Smooth muscle cell (in vitro differentiated cells): Measurements from ENCODE around the gene CELSR3. TPM values are rescaled to one million over a fixed set of nuclear protein-coding genes. Genes with fewer than 3 reads are reported as not detected.

Source experiments
- DNase-seq: peaks from one replicate; lab custom pipeline; 2025; ENCODE audit not compliant: unreplicated experiment; lab: John Stamatoyannopoulos, UW
- H2AFZ ChIP-seq: fragments of 200-600 bp; sonication (generic); 2 replicates; pipeline ENCODE4 v1.6.0; 2016; ENCODE audit warnings: antibody characterized with exemption, low read depth, mild to moderate bottlenecking
- H3F3A ChIP-seq: fragments of 200-600 bp; sonication (generic); 2 replicates; pipeline ENCODE4 v1.6.0; 2017; ENCODE audit warnings: antibody characterized with exemption, low read depth
- H3K27ac ChIP-seq: fragments of 200-600 bp; sonication (generic); 2 replicates; pipeline ENCODE4 v1.5.1; 2016; ENCODE audit warnings: low read depth, mild to moderate bottlenecking
- H3K27me3 ChIP-seq: fragments of 200-600 bp; sonication (generic); 2 replicates; pipeline ENCODE4 v1.6.1; 2016; ENCODE audit warnings: low read depth, mild to moderate bottlenecking
- H3K36me3 ChIP-seq: fragments of 200-600 bp; sonication (generic); 2 replicates; pipeline ENCODE4 v1.5.1; 2016; ENCODE audit warnings: low read depth
- H3K4me1 ChIP-seq: fragments of 200-600 bp; sonication (generic); 2 replicates; pipeline ENCODE4 v1.5.1; 2016; ENCODE audit warnings: low read depth
- H3K4me2 ChIP-seq: fragments of 200-600 bp; sonication (generic); 2 replicates; pipeline ENCODE4 v1.6.0; 2016; ENCODE audit warnings: mild to moderate bottlenecking
- H3K4me3 ChIP-seq: fragments of 200-600 bp; sonication (generic); 2 replicates; pipeline ENCODE4 v1.5.1; 2016; ENCODE audit warnings: mild to moderate bottlenecking
- H3K79me2 ChIP-seq: fragments of 200-600 bp; sonication (generic); 2 replicates; pipeline ENCODE4 v1.6.0; 2016; ENCODE audit warnings: low read depth, mild to moderate bottlenecking
- H3K9ac ChIP-seq: fragments of 200-600 bp; sonication (generic); 2 replicates; pipeline ENCODE4 v1.6.0; 2016; ENCODE audit warnings: low read depth
- H3K9me3 ChIP-seq: fragments of 200-600 bp; sonication (generic); replicated peaks from 2 replicates; pipeline ENCODE4 v1.5.1; 2016; ENCODE audit warnings: low read depth
- H4K20me1 ChIP-seq: fragments of 200-600 bp; sonication (generic); 2 replicates; pipeline ENCODE4 v1.6.0; 2016; ENCODE audit warnings: low read depth
- WGBS: methylation state at CpG from one replicate; pipeline ENCODE4 v1.1.7; 2016; ENCODE audit warnings: low lambda C conversion rate; 5-methylcytosine and 5-hydroxymethylcytosine counted together
- polyA plus RNA-seq: library from polyadenylated mRNA; unstranded; fragments of >200 nt; fragmentation: Nextera tagmentation; extraction: Ambion mirVana; gene quantifications from 2 replicates; pipeline ENCODE4 v1.2.1, GENCODE V29; 2016
- total RNA-seq: library from RNA; depleted of rRNA; stranded (reverse); fragments of >200 nt; gene quantifications from 2 replicates; pipeline ENCODE4 v1.2.3, GENCODE V29; 2014
- TF ChIP-seq, protein P1 (sequence below): fragments of 200-600 bp; sonication (generic); IDR thresholded peaks from 2 replicates; pipeline ENCODE4 v1.5.1; 2017; ENCODE audit warnings: borderline replicate concordance, mild to moderate bottlenecking, antibody characterized with exemption; ENCODE audit not compliant: insufficient read depth, poor library complexity, severe bottlenecking

Gene CELSR3
- total and polyA plus RNA-seq, 2 experiments from 2014 or later, result 1.5 to 2.5 TPM

DNA sequence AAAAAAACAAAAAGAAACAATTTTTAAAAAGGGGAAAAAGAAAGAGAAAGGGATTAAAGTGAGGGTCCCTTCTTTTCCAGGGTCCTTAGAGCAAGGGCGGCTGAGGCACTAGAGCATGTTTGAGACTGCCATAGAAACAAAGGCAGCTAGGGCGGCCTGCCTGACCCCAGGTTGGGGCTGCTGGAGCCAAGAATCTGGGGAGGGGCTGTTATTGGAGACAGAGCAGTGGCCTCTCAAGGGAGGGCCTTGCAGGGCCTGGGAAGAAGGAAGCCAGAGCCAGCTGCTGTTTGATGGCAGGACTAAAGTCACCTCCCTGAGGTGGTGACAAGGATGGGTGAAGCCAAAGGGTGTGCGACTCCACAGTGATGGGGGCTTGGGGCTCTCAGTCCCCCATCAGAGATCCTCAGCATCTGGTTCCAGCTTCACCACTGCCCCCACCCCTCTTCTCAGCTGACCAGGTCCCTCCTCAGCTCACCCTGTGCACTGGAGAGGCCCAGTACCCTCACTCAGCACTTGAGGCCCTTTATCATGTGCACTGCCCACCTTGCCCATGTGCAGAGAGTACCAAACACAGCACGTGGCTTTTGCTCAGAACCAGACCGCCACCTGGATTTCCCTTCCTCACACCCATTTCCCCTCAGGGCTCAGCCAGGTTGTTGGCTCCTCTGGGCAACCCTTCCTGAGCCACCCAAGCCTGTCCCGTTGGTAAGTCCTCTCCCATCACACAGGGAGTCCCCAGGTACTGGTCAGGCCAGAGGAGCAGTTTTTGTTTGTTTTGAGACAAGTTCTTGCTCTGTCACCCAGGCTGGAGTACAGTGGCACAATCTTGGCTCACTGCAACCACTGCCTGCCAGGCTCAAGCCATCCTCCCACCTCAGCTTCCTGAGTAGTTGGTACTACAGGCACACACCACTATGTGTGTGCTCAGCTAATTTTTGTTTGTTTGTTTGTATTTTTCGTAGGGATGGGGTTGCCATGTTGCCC lies 42.9 kb downstream of the CELSR3 start:
- Histone ChIP-seq H3K9me3 (no peaks in the 10 kb centered on the region), H3K36me3 (no peaks in the 10 kb centered on the region), H3K27me3 (no peaks in the 10 kb centered on the region), H3K4me2 (no peak overlapping the region), H3K9ac (no peak overlapping the region), H3F3A (peaks cover 8% of the 10 kb centered on the region), H4K20me1 (no peaks in the 10 kb centered on the region), H2AFZ (no peak overlapping the region), H3K27ac (peak overlapping the region; percentile 63), H3K4me1 (peaks cover 11% of the 10 kb centered on the region), H3K79me2 (no peaks in the 10 kb centered on the region), H3K4me3 (no peak overlapping the region)
- TF ChIP-seq, protein P1, sequence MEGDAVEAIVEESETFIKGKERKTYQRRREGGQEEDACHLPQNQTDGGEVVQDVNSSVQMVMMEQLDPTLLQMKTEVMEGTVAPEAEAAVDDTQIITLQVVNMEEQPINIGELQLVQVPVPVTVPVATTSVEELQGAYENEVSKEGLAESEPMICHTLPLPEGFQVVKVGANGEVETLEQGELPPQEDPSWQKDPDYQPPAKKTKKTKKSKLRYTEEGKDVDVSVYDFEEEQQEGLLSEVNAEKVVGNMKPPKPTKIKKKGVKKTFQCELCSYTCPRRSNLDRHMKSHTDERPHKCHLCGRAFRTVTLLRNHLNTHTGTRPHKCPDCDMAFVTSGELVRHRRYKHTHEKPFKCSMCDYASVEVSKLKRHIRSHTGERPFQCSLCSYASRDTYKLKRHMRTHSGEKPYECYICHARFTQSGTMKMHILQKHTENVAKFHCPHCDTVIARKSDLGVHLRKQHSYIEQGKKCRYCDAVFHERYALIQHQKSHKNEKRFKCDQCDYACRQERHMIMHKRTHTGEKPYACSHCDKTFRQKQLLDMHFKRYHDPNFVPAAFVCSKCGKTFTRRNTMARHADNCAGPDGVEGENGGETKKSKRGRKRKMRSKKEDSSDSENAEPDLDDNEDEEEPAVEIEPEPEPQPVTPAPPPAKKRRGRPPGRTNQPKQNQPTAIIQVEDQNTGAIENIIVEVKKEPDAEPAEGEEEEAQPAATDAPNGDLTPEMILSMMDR, result no peak
- WGBS, result 99% methylated on average over 7 of the region's 7 CpGs
- no peak for DNase-seq

- no peak overlapping the region for H3K4me2 ChIP-seq
- no peaks in the 10 kb centered on the region for H3K9me3 ChIP-seq
- H3K36me3 ChIP-seq, result no peaks in the 10 kb centered on the region
- no peaks in the 10 kb centered on the region for H3K27me3 ChIP-seq
- H3K4me1 ChIP-seq, result peaks cover 11% of the 10 kb centered on the region
- 99% methylated on average over 4 of the region's 4 CpGs for WGBS
- no peaks in the 10 kb centered on the region for H4K20me1 ChIP-seq
- no peak overlapping the region for H3K4me3 ChIP-seq
- H2AFZ ChIP-seq, result no peak overlapping the region
- DNase-seq, result no peak
- TF ChIP-seq, protein P1, result no peak
- H3K9ac ChIP-seq, result no peak overlapping the region
- H3F3A ChIP-seq, result peaks cover 8% of the 10 kb centered on the region
- no peaks in the 10 kb centered on the region for H3K79me2 ChIP-seq
- peak overlapping the region; percentile 63 for H3K27ac ChIP-seq
These were observed 45.1 kb downstream of the CELSR3 start for GRCh38 chr3:48617559-48617958.

- no peaks in the 10 kb centered on the region for H3K36me3 ChIP-seq
- H3K27ac ChIP-seq, result no peak overlapping the region
- TF ChIP-seq, protein P1, result no peak
- WGBS, result 69% methylated on average over 3 of the region's 3 CpGs
- no peaks in the 10 kb centered on the region for H3K9me3 ChIP-seq
- peaks cover 4% of the 10 kb centered on the region for H3K79me2 ChIP-seq
- no peak overlapping the region for H3K4me3 ChIP-seq
- H3F3A ChIP-seq, result peaks cover 3% of the 10 kb centered on the region
- H3K4me2 ChIP-seq, result no peak overlapping the region
- H3K4me1 ChIP-seq, result peaks cover 7% of the 10 kb centered on the region
- no peaks in the 10 kb centered on the region for H4K20me1 ChIP-seq
- DNase-seq, result no peak
- peaks cover 15% of the 10 kb centered on the region for H3K27me3 ChIP-seq
- no peak overlapping the region for H3K9ac ChIP-seq
- H2AFZ ChIP-seq, result no peak overlapping the region
These were observed 48.6 kb downstream of the CELSR3 start for GRCh38 chr3:48614044-48614443.
